ENCODE data around the gene TBCD.
"Not testable (repeated sequence)": the region's sequence is repeated elsewhere in the genome, so short reads cannot be mapped to it uniquely, and the experiment has no call there.

Gene TBCD

DNA sequence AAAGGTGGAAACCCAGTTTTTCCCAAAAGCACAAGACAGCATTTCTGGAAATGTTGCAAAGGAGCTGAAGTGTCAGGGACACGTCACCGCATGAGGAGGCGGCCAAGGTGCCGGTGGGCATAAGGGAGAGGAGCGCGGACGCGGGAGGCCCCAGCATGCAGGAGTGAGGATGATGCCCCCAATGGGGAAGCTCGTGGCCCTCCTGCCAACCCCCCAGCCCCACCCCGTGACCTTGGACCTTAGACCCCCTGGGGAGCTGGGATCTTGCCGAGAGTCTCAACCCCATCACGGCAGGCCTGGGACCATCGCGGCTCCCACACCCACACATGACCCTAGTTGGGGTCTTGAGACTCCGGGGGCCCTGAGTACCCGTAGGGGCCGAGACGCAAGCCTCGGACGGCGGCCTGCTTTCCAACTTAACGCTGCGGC lies 208.1 kb downstream of the TBCD start:
- no peak for FAIRE-seq

GRCh38 chr17:82960419-82961271 lies 208.8 kb downstream of the TBCD start:
- FAIRE-seq = no peak

DNA sequence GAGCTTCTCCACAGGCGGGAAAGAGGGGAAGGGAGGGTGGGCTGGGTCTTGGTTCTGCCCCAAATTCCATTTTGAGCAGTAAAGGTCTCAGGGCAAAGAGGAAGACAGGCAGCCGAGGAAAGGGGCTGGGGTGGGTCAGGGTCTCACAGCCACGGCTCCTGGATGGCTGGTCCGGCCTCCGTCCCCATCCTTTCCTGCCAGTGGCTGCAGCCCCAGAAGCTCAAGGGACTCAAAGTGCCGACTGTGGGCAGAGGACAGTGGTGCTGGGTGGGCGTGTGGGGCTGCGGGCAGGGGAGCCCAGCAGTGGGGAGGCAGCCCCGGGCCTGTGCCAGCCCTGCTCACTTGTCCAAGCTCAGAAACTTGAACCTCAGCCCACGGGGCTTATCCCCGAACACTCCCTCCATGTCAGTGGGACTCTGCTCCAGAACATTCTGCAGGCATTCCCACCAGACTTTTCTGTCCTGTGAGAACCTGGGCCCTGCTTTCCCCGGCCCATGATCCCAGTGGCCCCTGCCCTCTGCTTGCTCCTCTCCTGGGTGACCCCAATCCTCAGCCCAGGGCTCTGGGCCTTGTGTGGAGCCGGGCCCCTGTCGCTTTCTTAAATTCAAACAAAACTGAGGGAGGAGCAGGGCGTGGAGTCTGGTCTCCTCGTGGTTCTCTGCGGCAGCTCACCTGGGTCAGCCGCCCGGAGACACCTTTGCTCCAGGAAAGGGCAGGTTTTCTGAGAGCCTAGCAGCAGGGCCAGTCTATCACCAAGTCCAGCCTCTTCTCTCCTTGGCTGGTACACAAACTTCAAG lies 209.7 kb downstream of the TBCD start:
- FAIRE-seq = no peak

DNA sequence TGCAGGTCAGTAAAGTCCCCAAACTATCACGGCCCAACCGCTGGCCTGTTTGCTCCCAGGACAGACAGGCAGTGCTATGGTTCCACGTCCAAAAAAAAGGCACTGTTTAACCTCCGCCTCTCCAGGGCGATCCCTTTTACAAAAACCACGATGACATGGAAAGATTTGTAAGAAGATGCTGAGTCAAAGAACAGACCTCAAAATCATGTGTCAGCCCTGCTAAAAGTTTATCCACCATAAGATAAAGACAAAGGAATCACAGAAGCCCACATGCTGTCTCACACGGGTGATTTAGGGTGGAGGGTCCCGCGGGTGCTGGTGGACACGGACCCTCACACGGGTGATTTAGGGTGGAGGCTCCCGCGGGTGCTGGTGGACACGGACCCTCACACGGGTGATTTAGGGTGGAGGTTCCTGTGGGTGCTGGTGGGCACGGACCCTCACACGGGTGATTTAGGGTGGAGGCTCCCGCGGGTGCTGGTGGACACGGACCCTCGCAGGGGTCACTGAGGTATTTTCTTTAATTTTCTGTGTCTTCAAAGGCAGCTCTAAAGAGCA lies 210.4 kb downstream of the TBCD start:
- FAIRE-seq = no peak

GRCh38 chr17:82963104-82963950 lies 211.5 kb downstream of the TBCD start:
- no peak for FAIRE-seq

DNA sequence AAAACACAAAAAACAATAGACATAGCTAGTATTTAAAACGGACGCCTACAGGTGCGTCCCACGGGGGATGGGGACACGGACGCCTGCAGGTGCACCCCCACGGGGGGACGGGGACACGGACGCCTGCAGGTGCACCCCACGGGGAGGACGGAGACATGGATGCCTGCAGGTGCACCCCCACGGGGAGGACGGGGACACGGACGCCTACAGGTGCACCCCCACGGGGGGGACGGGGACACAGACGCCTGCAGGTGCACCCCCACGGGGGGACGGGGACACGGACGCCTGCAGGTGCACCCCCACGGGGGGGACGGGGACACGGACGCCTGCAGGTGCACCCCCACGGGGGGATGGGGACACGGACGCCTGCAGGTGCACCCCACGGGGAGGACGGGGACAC lies 212.6 kb downstream of the TBCD start:
- FAIRE-seq = not testable (repeated sequence)

- no peak for FAIRE-seq
Measured at GRCh38 chr17:82964851-82965341, 213.0 kb downstream of the TBCD start.

GRCh38 chr17:82965371-82965770 lies 213.5 kb downstream of the TBCD start:
- no peak for FAIRE-seq

DNA sequence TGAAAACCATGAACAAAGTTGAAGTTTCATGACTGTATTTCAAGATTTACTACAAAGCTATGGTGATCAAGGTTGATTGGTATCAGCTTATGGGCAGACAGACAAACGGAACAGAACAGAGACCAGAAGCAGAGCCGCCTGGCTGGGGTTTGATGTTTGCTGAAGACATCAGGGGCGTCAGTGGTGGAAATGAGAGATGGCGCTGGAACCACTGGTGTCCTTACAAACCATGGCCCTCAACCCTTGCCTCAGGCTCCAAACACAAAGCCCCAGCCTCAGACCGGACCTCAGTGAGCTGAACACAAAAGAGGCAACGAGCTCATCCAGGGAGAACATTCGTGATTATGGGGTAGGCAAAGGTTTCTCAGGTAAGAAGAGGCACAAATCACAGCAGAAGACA lies 214.6 kb downstream of the TBCD start:
- no peak for FAIRE-seq

- FAIRE-seq = no peak
Measured at GRCh38 chr17:82967268-82968032, 215.6 kb downstream of the TBCD start.

DNA sequence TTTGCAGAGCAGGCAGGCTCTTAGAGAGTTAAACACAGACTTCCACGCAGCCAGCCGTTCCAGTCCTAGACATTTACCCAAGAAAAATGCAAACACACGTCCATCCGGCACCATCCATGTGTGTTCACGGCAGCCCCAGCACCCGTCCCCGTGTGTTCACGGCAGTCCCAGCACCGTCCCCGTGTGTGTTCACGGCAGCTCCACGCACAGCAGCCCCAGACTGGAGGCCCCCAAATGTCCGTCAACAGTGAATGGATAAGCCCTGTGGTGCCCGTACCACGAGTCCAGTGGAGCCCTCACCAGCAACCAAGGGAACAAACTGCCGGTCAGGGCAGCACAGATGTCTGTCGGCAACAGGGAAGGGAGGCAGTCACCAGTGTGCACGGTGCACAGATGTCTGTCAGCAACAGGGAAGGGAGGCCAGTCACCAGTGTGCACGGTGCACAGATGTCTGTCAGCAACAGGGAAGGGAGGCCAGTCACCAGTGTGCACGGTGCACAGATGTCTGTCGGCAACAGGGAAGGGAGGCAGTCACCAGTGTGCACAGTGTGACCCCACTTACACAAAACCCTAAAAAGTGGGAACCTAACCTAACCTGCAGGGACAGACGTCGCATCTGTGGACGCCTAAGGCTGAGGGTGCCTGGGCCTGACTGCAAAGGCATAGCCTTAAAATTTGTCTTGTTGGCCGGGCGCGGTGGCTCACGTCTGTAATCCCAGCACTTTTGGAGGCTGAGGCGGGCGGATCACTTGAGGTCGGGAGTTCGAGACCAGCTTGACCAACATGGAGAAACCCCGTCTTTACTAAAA lies 216.4 kb downstream of the TBCD start:
- not testable (repeated sequence) for FAIRE-seq

DNA sequence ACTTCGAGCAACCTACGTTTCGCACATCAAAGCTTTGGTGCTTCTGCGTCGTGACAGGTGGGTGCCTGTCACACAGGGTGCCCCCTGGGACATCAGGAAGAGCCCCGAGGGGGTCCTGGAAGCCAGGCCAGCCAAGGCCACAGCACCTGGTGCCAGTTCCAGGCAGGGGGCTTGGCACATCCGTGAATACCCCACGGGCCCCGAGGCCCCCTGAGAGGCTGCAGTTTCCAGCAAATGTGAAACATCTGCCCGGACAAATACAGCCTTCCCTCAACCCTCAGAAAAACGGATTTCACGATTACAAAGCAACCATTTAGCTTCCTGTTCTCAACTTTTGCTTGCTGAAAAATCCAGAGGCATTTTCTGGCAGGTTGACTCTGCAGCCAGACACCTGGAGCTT lies 218.2 kb downstream of the TBCD start:
- FAIRE-seq = no peak

DNA sequence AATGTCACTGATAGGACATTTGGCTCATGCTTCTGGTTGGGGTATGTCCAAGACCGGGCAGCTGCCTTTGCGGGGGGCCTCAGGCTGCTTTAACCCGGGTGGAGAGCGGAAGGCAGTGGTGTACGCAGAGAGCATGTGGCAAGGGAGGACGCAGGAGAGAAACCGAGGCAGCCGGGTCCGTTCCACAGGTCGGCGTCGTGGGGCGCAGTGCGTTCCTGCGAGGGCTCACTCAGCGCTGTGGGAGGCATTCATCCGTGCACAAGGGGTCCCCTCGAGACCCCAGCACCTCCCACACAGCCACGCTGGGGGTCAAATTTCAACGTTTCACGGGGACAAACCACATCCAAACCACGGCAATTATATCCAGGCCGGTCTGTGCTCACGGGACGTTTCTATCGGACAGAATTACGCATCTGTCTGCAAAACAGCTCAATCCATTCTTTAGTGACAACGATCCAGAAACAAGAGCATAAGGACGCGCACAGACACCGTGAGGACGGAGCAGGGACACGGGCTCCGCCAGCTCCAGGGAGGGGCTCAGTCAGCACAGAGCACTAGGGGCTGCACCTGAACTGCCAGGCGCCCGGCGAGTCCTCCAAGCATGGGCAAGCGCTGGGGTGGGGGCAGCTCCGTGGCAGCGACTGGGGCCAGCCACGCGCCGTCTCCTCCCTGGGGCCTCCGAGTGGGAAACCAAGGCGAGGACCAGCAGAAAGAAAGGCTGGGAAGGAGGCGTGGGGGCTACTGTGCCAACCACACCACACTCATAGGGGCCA lies 219.1 kb downstream of the TBCD start:
- FAIRE-seq = no peak

DNA sequence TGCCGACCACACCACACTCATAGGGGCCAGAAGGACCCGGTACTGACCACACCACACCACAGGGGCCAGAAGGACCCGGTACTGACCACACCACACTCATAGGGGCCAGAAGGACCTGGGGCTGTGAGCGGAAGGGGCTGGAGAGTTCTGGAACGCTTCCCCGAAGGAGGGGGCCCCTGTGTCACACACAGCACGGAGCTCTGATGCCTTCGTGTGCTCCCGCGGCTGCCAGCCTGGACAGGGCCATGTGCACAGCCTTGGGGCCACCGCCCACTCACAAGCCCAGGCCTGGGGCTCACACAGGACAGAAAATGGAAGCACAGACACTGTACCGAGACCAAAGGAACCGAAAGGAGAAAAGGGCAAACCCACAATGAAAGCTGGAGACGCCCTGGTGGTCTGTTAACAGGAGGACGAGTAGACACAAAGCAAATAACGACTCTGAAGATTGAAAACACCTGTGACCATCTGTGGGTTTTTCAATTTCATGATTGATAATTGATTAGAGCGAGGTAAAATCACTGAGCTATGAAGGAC lies 221.0 kb downstream of the TBCD start:
- no peak for FAIRE-seq

- no peak for FAIRE-seq
Measured at GRCh38 chr17:82973456-82974135, 221.7 kb downstream of the TBCD start.

DNA sequence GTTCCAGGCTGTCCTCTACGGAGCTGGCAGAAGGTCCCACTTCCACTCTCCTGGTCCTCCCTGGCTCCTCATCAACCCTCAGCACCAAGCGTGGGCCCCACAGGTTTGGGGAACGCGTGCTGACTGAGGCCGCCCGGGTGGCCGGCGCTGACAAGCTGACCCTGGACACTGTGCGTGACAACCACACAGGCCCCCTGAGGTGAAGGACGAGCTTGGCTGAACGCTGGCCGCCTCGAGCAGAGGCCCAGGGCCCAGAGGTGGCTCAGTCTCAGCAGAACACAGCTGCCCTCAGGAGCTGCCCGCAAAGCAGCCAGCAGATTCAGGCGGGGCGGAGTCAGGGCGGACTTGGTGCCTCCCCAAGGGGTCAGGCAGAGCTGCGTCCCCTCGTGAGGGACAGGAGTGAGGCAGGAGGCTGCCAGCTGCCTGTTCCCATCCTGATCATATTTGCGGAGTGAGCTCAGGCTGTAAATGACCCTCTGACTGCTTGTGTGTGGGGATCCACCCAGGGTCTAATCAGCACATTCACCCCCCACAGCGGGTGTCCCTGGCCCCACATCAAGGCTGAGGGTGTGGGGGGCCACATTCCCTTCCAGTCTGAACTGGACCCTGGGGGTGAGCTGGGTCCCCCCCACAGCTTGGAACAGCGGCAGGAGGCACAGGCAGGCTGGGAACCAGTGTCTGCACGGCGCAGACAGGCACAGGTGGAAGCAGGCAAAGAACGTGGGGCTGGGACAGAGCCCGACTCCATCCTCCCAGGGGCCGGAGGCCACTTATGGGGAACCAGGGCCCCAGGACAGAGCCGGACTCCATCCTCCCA lies 222.5 kb downstream of the TBCD start:
- no peak for FAIRE-seq

GRCh38 chr17:82976982-82977488 lies 225.2 kb downstream of the TBCD start:
- FAIRE-seq = no peak

GRCh38 chr17:82977606-82978005 lies 225.7 kb downstream of the TBCD start:
- FAIRE-seq = no peak
